H9 (cell line): ENCODE measurements around the gene FAM76B. TPM values are rescaled to one million over a fixed set of nuclear protein-coding genes. Genes with fewer than 3 reads are reported as not detected.

ENCODE experiments used
- DNase-seq: peaks from one replicate; pipeline ENCODE4 v3.0.0-alpha.2; 2017
- H2AFZ ChIP-seq: one replicate; pipeline ENCODE4 v1.6.1; 2013; ENCODE audit warnings: mild to moderate bottlenecking, low read length, control low read depth, moderate library complexity
- H2AK5ac ChIP-seq: 2 replicates; pipeline ENCODE4 v1.6.1; 2013; ENCODE audit warnings: low read length, control low read depth, mixed read lengths; ENCODE audit not compliant: insufficient read length
- H2BK120ac ChIP-seq: one replicate; pipeline ENCODE4 v1.6.1; 2013; ENCODE audit warnings: low read depth, mild to moderate bottlenecking, low read length, control low read depth, inconsistent platforms; ENCODE audit not compliant: poor library complexity, severe bottlenecking
- H2BK12ac ChIP-seq: 2 replicates; pipeline ENCODE4 v1.6.1; 2013; ENCODE audit warnings: low read length, control low read depth, mixed read lengths, low read depth; ENCODE audit not compliant: insufficient read length
- H2BK15ac ChIP-seq: 2 replicates; pipeline ENCODE4 v1.6.1; 2013; ENCODE audit warnings: low read depth, low read length, control low read depth
- H2BK20ac ChIP-seq: one replicate; pipeline ENCODE4 v1.6.1; 2013; ENCODE audit warnings: low read depth, mild to moderate bottlenecking, low read length, control low read depth, inconsistent platforms; ENCODE audit not compliant: poor library complexity, severe bottlenecking
- H2BK5ac ChIP-seq: 2 replicates; pipeline ENCODE4 v1.6.1; 2013; ENCODE audit warnings: low read length, control low read depth, mixed read lengths; ENCODE audit not compliant: insufficient read length
- H3K14ac ChIP-seq: 2 replicates; pipeline ENCODE4 v1.6.1; 2013; ENCODE audit warnings: low read length, control low read depth; ENCODE audit not compliant: insufficient read depth
- H3K18ac ChIP-seq: 2 replicates; pipeline ENCODE4 v1.6.1; 2013; ENCODE audit warnings: low read depth, mild to moderate bottlenecking, mixed read lengths, low read length, control low read depth; ENCODE audit not compliant: insufficient read length
- H3K23ac ChIP-seq: 2 replicates; pipeline ENCODE4 v1.6.1; 2013; ENCODE audit warnings: low read length, control low read depth, mixed read lengths, low read depth; ENCODE audit not compliant: insufficient read length
- H3K23me2 ChIP-seq: 2 replicates; pipeline ENCODE4 v1.6.1; 2013; ENCODE audit warnings: low read depth, mild to moderate bottlenecking, mixed read lengths, low read length, control low read depth; ENCODE audit not compliant: insufficient read length, poor library complexity, severe bottlenecking
- H3K27ac ChIP-seq: 2 replicates; pipeline ENCODE4 v1.5.1; 2013; ENCODE audit warnings: low read length, control low read depth, mixed read lengths, low read depth; ENCODE audit not compliant: insufficient read length
- H3K27me3 ChIP-seq: 2 replicates; pipeline ENCODE4 v1.6.1; 2013; ENCODE audit warnings: low read length, control low read depth, inconsistent platforms; ENCODE audit not compliant: insufficient read depth
- H3K4ac ChIP-seq: 2 replicates; pipeline ENCODE4 v1.6.1; 2013; ENCODE audit warnings: low read depth, mild to moderate bottlenecking, control low read depth, inconsistent platforms, low read length, moderate library complexity
- H3K4me1 ChIP-seq: 2 replicates; pipeline ENCODE4 v1.6.1; 2013; ENCODE audit warnings: low read length, control low read depth, inconsistent platforms; ENCODE audit not compliant: insufficient read depth
- H3K4me2 ChIP-seq: 2 replicates; pipeline ENCODE4 v1.6.1; 2013; ENCODE audit warnings: low read length, control low read depth, mixed read lengths; ENCODE audit not compliant: insufficient read length, insufficient read depth
- H3K56ac ChIP-seq: 2 replicates; pipeline ENCODE4 v1.6.1; 2013; ENCODE audit warnings: low read depth, mild to moderate bottlenecking, mixed read lengths, low read length, control low read depth; ENCODE audit not compliant: insufficient read length
- H3K79me1 ChIP-seq: 2 replicates; pipeline ENCODE4 v1.6.1; 2013; ENCODE audit warnings: low read depth, mild to moderate bottlenecking, moderate library complexity, low read length, control low read depth, inconsistent platforms; ENCODE audit not compliant: insufficient read depth, poor library complexity, severe bottlenecking
- H3K79me2 ChIP-seq: 2 replicates; pipeline ENCODE4 v1.6.1; 2013; ENCODE audit warnings: low read length, control low read depth, inconsistent platforms; ENCODE audit not compliant: insufficient read depth
- H3K9ac ChIP-seq: 2 replicates; pipeline ENCODE4 v1.6.1; 2013; ENCODE audit warnings: low read length, control low read depth, mixed read lengths; ENCODE audit not compliant: insufficient read length; ENCODE audit errors: extremely low read depth
- H3K9me3 ChIP-seq: one replicate; pipeline ENCODE4 v1.6.1; 2013; ENCODE audit warnings: low read depth, low read length, inconsistent platforms; ENCODE audit not compliant: control insufficient read depth
- H3T11ph ChIP-seq: one replicate; pipeline ENCODE4 v1.6.1; 2013; ENCODE audit warnings: mild to moderate bottlenecking, low read length, control low read depth, inconsistent platforms
- H4K20me1 ChIP-seq: one replicate; pipeline ENCODE4 v1.6.1; 2013; ENCODE audit not compliant: control insufficient read depth, insufficient read length, insufficient read depth
- H4K5ac ChIP-seq: 2 replicates; pipeline ENCODE4 v1.6.1; 2013; ENCODE audit warnings: low read depth, mild to moderate bottlenecking, mixed read lengths, low read length, control low read depth; ENCODE audit not compliant: insufficient read length
- H4K8ac ChIP-seq: replicated peaks from 2 replicates; pipeline ENCODE4 v1.6.1; 2013; ENCODE audit warnings: low read length, control low read depth, mixed read lengths, low read depth; ENCODE audit not compliant: insufficient read length
- H4K91ac ChIP-seq: 2 replicates; pipeline ENCODE4 v1.6.1; 2013; ENCODE audit warnings: low read depth, mild to moderate bottlenecking, moderate library complexity, mixed read lengths, low read length, control low read depth; ENCODE audit not compliant: insufficient read length
- H3K27ac Mint-ChIP-seq, 3 experiments: 2 replicates in 2 of 3; 3 replicates in 1 of 3; pipeline ENCODE4 v1.8.0; 2020 to 2021; ENCODE audit warnings: mixed read lengths in 3 of 3, mild to moderate bottlenecking in 1 of 3, moderate library complexity in 1 of 3
- H3K27me3 Mint-ChIP-seq: 2 replicates; pipeline ENCODE4 v1.8.0; 2021; ENCODE audit warnings: low read depth, mild to moderate bottlenecking, moderate library complexity, mixed read lengths
- H3K36me3 Mint-ChIP-seq, 3 experiments: 2 replicates in 2 of 3; 3 replicates in 1 of 3; pipeline ENCODE4 v1.8.0; 2020 to 2021; ENCODE audit warnings: low read depth in 3 of 3, mixed read lengths in 3 of 3; ENCODE audit not compliant: insufficient read depth in 1 of 3
- H3K4me1 Mint-ChIP-seq, 2 experiments: 2 replicates each; pipeline ENCODE4 v1.8.0; 2020; ENCODE audit warnings: mixed read lengths in 2 of 2
- H3K4me3 Mint-ChIP-seq, 2 experiments: 2 replicates in 1 of 2; 3 replicates in 1 of 2; pipeline ENCODE4 v1.8.0; 2020 to 2021; ENCODE audit warnings: mild to moderate bottlenecking in 2 of 2, mixed read lengths in 2 of 2, moderate library complexity in 1 of 2
- H3K9me3 Mint-ChIP-seq, 2 experiments: 2 replicates in 1 of 2; 3 replicates in 1 of 2; pipeline ENCODE4 v1.8.0; 2020; ENCODE audit warnings: mild to moderate bottlenecking in 2 of 2, mixed read lengths in 2 of 2, moderate library complexity in 1 of 2
- WGBS: extraction: QIAGEN DNeasy Blood & Tissue Kit; methylation state at CpG from one replicate; pipeline ENCODE4 v1.1.7; 2013; ENCODE audit warnings: missing lambda C conversion rate, low lambda C conversion rate, mixed read lengths; ENCODE audit not compliant: insufficient read length; ENCODE audit errors: extremely low coverage; 5-methylcytosine and 5-hydroxymethylcytosine counted together
- total RNA-seq: library from RNA; stranded (reverse); gene quantifications from 2 replicates; pipeline ENCODE4 v1.2.1, GENCODE V29; 2021
- TF ChIP-seq, protein P1 (sequence below): fragments of 200-600 bp; sonication (generic); conservative IDR thresholded peaks from 3 replicates; pipeline ENCODE4 v1.8.0; 2021; ENCODE audit warnings: antibody characterized with exemption, mild to moderate bottlenecking

FAM76B gene
- total RNA-seq, 1 experiment from 2014 or later: 31.5 TPM

DNA sequence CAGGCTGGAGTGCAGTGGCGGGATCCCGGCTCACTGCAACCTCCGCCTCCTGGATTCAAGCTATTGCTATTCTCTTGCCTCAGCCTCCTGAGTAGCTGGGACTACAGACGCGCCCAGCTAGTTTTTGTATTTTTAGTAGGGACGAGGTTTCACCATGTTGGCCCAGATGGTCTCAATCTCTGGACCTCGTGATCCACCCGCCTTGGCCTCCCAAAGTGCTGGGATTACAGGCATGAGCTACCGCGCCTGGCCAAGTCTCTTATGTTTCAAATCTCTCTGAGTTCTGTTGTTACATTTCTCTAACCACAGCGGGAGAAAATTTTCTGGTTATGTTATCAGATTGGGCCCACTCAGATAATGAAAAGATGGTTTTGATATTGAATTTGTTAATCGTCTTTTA lies 10.9 kb upstream of the FAM76B start:
- Mint-ChIP-seq H3K4me3 (no peak overlapping the region), H3K4me1 (no peaks in the 10 kb centered on the region), H3K9me3 (peaks cover 3 to 6% of the 10 kb centered on the region in 2 experiments; a peak in 3 of 5 replicates), H3K27me3 (no peaks in the 10 kb centered on the region), H3K27ac (no peak overlapping the region), H3K36me3 (peaks cover 36 to 55% (median 53%) of the 10 kb centered on the region in 3 experiments)
- no peak overlapping the region for H2BK15ac ChIP-seq
- H3K4me2 ChIP-seq: no peak overlapping the region
- no peak overlapping the region for H3T11ph ChIP-seq
- TF ChIP-seq, protein P1, sequence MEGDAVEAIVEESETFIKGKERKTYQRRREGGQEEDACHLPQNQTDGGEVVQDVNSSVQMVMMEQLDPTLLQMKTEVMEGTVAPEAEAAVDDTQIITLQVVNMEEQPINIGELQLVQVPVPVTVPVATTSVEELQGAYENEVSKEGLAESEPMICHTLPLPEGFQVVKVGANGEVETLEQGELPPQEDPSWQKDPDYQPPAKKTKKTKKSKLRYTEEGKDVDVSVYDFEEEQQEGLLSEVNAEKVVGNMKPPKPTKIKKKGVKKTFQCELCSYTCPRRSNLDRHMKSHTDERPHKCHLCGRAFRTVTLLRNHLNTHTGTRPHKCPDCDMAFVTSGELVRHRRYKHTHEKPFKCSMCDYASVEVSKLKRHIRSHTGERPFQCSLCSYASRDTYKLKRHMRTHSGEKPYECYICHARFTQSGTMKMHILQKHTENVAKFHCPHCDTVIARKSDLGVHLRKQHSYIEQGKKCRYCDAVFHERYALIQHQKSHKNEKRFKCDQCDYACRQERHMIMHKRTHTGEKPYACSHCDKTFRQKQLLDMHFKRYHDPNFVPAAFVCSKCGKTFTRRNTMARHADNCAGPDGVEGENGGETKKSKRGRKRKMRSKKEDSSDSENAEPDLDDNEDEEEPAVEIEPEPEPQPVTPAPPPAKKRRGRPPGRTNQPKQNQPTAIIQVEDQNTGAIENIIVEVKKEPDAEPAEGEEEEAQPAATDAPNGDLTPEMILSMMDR: no peak
- H2BK120ac ChIP-seq: no peak overlapping the region
- no peak overlapping the region for H3K27ac ChIP-seq
- no peak overlapping the region for H2AK5ac ChIP-seq
- H3K9me3 ChIP-seq: no peaks in the 10 kb centered on the region
- no peak overlapping the region for H4K5ac ChIP-seq
- no peak overlapping the region for H4K91ac ChIP-seq
- H3K27me3 ChIP-seq: no peaks in the 10 kb centered on the region
- H3K79me2 ChIP-seq: no peaks in the 10 kb centered on the region; the same call in 1 of the 2 replicates
- H4K8ac ChIP-seq: no peak overlapping the region
- H2BK20ac ChIP-seq: no peak overlapping the region
- H3K23ac ChIP-seq: no peak overlapping the region
- no peak overlapping the region for H2BK12ac ChIP-seq
- H3K18ac ChIP-seq: no peak overlapping the region
- H3K14ac ChIP-seq: no peak overlapping the region
- no peaks in the 10 kb centered on the region for H4K20me1 ChIP-seq
- H3K4ac ChIP-seq: no peak overlapping the region
- H3K23me2 ChIP-seq: no peaks in the 10 kb centered on the region
- H2AFZ ChIP-seq: no peak overlapping the region
- WGBS: no CpG with 5 or more reads among the region's 12 CpGs
- H2BK5ac ChIP-seq: no peak overlapping the region
- DNase-seq: no peak
- H3K79me1 ChIP-seq: no peaks in the 10 kb centered on the region
- no peak overlapping the region for H3K9ac ChIP-seq
- H3K56ac ChIP-seq: no peak overlapping the region
- no peaks in the 10 kb centered on the region for H3K4me1 ChIP-seq
